Mucosa of stomach (tissue), 1 donor: ENCODE measurements around the gene KRTAP10-3.
"Not testable (repeated sequence)": the region's sequence is repeated elsewhere in the genome, so short reads cannot be mapped to it uniquely, and the experiment has no call there.

ENCODE experiments used
- H3K27me3 ChIP-seq: one replicate; pipeline ENCODE4 v1.7.0; 2013; ENCODE audit warnings: mild to moderate bottlenecking, low read length; ENCODE audit not compliant: control insufficient read depth, insufficient read depth
- H3K36me3 ChIP-seq: one replicate; pipeline ENCODE4 v1.7.0; 2013; ENCODE audit warnings: low read length; ENCODE audit not compliant: control insufficient read depth, insufficient read depth
- H3K4me1 ChIP-seq: one replicate; pipeline ENCODE4 v1.7.0; 2013; ENCODE audit warnings: mild to moderate bottlenecking, low read length; ENCODE audit not compliant: control insufficient read depth, insufficient read depth
- H3K4me3 ChIP-seq: one replicate; pipeline ENCODE4 v1.7.0; 2013; ENCODE audit warnings: low read length
- H3K9ac ChIP-seq: one replicate; pipeline ENCODE4 v1.7.0; 2013; ENCODE audit warnings: mild to moderate bottlenecking, low read length, moderate library complexity
- H3K9me3 ChIP-seq: one replicate; pipeline ENCODE4 v1.7.0; 2013; ENCODE audit warnings: mild to moderate bottlenecking, low read length, moderate library complexity; ENCODE audit not compliant: control insufficient read depth
- donor health status: Pancreatic carcinoma.

KRTAP10-3 gene

GRCh38 chr21:44573630-44574456 is 15.2 kb upstream of the KRTAP10-3 start, which contains the start of gene KRTAP10-4:
Gene KRTAP10-4, plus strand, starts transcription at chr21:44573729. Its CDS starts 30 bp downstream, at chr21:44573759.
- not testable (repeated sequence) for H3K36me3 ChIP-seq, H3K4me3 ChIP-seq, H3K9ac ChIP-seq, H3K27me3 ChIP-seq, H3K9me3 ChIP-seq
- H3K4me1 ChIP-seq = peaks cover 22% of the 10 kb centered on the region

GRCh38 chr21:44572959-44573583 is 14.5 kb upstream of the KRTAP10-3 start:
- H3K4me3 ChIP-seq = no peak overlapping the region
- H3K4me1 ChIP-seq = peaks cover 22% of the 10 kb centered on the region
- no peaks in the 10 kb centered on the region for H3K36me3 ChIP-seq
- H3K27me3 ChIP-seq = peaks cover 7% of the 10 kb centered on the region
- H3K9me3 ChIP-seq = no peaks in the 10 kb centered on the region
- H3K9ac ChIP-seq = no peak overlapping the region

GRCh38 chr21:44571844-44572782 is 13.5 kb upstream of the KRTAP10-3 start:
- H3K4me3 ChIP-seq = no peak overlapping the region
- peaks cover 7% of the 10 kb centered on the region for H3K27me3 ChIP-seq
- peaks cover 22% of the 10 kb centered on the region for H3K4me1 ChIP-seq
- H3K36me3 ChIP-seq = no peaks in the 10 kb centered on the region
- no peak overlapping the region for H3K9ac ChIP-seq
- H3K9me3 ChIP-seq = no peaks in the 10 kb centered on the region

- Histone ChIP-seq H3K9ac (no peak overlapping the region), H3K4me1 (peaks cover 22% of the 10 kb centered on the region), H3K9me3 (no peaks in the 10 kb centered on the region), H3K4me3 (no peak overlapping the region), H3K27me3 (peaks cover 7% of the 10 kb centered on the region), H3K36me3 (no peaks in the 10 kb centered on the region)
Measured at GRCh38 chr21:44571296-44571695, 12.7 kb upstream of the KRTAP10-3 start.

DNA sequence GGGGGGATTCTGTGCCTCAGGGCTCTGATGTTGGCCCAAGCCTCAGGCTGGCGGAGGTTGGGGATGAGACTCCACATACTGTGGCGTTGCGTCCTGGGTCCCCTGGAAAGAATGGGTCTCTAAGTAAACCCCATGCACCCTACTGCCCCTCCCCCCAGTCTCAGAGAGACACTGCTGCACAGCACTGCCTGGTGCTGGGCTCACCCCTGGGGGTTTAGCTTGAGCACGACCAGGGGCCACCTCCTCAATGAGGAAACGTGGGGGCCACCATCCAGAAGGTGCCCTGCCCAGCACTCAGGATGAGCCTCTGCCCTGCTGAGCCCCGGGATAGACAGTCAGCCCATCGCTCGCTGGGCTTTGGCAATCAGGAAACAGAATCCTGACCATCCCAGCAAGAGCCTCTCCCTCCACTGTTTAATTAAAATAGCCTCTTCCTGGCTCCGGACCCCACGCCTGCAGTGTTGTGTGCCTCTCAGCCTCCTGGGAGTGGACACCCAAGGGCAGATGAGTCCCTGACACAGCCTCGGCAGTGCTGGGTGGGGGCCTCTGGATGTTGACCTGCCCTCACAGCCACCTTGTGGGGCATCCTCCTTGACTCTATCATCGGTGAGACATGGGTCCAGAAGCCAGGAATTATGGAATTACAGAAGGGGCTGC is 11.4 kb upstream of the KRTAP10-3 start:
- peaks cover 21% of the 10 kb centered on the region for H3K4me1 ChIP-seq
- peaks cover 7% of the 10 kb centered on the region for H3K27me3 ChIP-seq
- no peaks in the 10 kb centered on the region for H3K36me3 ChIP-seq
- no peak overlapping the region for H3K9ac ChIP-seq
- H3K9me3 ChIP-seq = no peaks in the 10 kb centered on the region
- no peak overlapping the region for H3K4me3 ChIP-seq

DNA sequence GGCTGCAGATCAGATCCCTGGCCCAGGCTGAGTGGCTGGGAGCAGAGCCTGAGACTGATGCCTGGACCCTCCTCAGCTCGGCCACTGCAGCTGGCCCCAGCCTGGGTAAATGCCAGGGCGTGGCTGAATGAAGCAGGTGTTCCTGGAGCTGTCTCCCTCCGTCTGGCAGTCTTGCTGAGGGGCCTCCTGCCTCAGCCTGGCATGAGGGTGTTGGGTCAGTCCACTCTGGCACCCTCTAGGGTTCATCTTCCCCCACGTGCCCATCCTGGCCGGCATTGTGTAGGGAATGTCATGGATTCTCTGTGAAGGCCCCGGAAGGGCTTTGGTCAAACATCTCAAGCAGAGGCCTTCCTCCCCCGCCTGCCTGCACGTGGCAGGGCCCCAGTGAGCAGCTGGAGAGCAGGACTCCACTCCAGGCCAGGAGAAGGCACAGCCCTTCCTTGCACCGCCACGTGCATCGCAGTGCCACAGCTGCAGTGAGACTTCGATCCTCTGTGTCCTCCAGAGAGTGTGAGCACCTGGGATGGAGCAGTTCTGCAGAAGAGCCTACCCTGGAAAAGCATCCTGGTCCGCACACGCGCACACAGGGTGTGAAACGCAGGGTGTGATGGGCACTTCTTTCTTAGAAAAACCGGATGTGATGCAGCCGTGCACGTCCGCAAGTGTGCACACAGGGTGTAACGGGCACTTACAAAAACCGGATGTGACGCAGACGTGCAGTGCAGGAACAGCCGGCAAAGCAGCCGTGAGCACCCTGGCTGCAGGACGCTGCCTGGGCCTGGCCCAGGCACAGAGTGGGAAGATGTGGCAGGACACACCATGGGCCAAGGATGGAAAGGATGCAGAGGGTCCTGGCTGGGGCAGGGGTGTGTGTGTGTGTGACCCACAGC is 10.3 kb upstream of the KRTAP10-3 start:
- H3K9me3 ChIP-seq = no peaks in the 10 kb centered on the region
- H3K4me1 ChIP-seq = peaks cover 13% of the 10 kb centered on the region
- H3K9ac ChIP-seq = no peak overlapping the region
- H3K36me3 ChIP-seq = no peaks in the 10 kb centered on the region
- H3K4me3 ChIP-seq = no peak overlapping the region
- peaks cover 4% of the 10 kb centered on the region for H3K27me3 ChIP-seq

- Histone ChIP-seq H3K4me1 (peaks cover 8% of the 10 kb centered on the region), H3K9ac (no peak overlapping the region), H3K9me3 (no peaks in the 10 kb centered on the region), H3K27me3 (peaks cover 4% of the 10 kb centered on the region), H3K4me3 (no peak overlapping the region), H3K36me3 (no peaks in the 10 kb centered on the region)
Measured at GRCh38 chr21:44568261-44568660, 9.7 kb upstream of the KRTAP10-3 start.

DNA sequence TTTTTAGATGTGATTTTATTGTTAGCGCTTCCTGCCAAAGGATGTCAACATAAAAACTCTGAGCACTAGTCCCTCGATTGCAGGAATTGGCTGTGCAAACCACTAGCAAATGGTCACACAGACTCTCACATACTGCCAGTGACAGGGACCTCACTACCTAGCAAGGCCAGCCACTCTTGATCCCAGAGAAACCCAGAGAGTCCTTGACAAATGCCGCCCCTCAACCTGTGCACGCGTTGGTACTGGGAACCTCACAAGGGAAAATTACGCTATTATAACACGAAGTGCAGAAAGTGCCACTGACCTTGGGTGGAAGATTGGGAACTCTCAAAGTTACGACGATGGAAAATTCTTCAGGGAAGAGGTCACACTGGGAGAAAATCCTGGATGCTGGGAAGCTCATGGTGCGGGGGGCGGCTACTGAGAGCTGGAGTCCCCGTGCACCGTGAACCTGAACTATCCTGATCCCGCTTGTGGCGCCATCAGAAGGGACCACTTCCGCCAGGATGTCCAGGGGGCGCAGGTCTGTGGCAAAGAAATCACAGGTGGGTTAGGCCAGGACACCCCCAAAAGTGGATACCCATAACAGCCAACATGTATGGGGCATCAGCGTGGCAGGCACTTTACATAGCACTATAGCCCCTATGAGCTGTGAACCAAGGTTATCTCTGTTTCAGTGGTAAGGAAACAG is 9.0 kb upstream of the KRTAP10-3 start:
- Histone ChIP-seq H3K4me1 (peaks cover 2% of the 10 kb centered on the region), H3K27me3 (peaks cover 4% of the 10 kb centered on the region)

DNA sequence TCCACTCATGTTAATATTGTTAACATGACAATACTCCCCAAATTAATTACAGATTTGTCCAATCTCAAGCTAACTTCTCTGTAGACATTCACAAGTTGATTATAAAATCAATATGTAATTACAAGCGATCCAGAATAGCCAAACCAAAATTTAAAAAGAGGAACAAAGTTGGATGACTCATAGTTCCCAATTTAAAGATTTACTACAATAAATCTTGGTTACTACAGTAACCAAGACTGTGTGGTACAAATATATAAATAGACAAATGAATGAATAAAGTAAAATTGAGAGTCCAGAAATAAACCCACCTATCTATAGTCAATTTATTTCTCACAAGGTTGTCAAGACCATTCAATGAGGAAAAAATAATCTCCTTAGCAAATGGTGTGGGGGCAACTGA is 7.8 kb upstream of the KRTAP10-3 start:
- Histone ChIP-seq H3K4me1 (no peaks in the 10 kb centered on the region), H3K9ac (no peak overlapping the region), H3K36me3 (no peaks in the 10 kb centered on the region), H3K9me3 (no peaks in the 10 kb centered on the region), H3K27me3 (no peaks in the 10 kb centered on the region), H3K4me3 (no peak overlapping the region)

More for the DNA sequence above, 9.0 kb upstream of the KRTAP10-3 start:
- no peaks in the 10 kb centered on the region for H3K36me3 ChIP-seq
- H3K9me3 ChIP-seq = no peaks in the 10 kb centered on the region
- no peak overlapping the region for H3K4me3 ChIP-seq
- no peak overlapping the region for H3K9ac ChIP-seq

DNA sequence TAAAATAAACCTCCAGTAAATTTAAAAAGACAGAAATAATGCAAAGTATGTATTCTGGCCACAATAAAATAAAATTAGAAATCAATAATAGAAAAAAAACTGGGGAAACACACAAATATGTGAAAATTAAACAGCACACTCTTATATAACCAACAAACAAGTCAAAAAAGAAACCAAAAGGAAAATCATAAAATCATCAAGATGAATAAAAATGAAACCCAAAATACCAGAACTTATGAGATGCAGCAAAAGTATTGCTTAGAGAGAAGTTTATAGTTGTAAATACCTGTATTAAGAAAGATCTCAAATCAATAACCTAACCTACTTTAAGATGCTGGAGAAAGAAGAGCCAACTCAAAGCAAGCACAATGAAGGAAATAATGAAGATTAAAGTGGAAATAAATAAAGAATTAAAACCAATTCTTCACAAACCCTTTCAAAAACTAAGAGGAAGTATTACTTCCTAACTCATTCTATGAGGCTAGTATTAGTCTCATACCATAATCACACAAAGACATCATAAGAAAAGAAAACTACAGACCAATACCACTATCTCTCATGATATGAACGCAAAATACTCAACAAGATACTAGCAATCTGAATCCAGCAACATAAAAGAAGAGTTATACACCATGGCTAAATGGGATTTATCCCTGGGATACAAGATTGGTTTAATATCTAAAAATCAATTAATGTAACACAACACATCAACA is 6.4 kb upstream of the KRTAP10-3 start:
- no peak overlapping the region for H3K4me3 ChIP-seq
- no peaks in the 10 kb centered on the region for H3K36me3 ChIP-seq
- H3K9me3 ChIP-seq = no peaks in the 10 kb centered on the region
- H3K9ac ChIP-seq = no peak overlapping the region
- no peaks in the 10 kb centered on the region for H3K4me1 ChIP-seq
- no peaks in the 10 kb centered on the region for H3K27me3 ChIP-seq
